ENCODE results near the gene TMEM132D.

Gene TMEM132D

DNA sequence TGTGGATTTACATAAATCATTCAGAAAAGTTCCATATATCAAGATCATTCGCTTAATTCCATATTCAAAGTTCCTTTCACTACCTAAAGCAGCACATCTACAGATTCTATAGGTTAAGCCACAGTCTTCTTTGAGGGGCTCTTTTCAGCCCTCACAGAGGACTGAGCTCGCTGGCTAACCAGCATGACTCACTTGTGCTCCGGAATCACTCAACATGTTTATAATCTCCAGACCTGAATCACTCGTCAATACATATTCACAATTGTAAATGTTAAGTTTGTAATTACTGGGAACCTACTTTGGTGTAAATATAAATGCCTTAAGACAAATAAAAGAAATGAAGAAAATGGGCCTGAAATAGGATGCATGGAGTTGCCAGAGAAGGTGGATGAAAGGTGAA lies 315.7 kb downstream of the TMEM132D start:
- Histone ChIP-seq H3K9me2 (ENCODE audit: low read depth, low read length) (no peaks in the 10 kb centered on the region), H3F3A (ENCODE audit: insufficient read depth, low read length) (no peaks in the 10 kb centered on the region), H3K4me1 (ENCODE audit: insufficient read depth, low read length, severe bottlenecking) (no peaks in the 10 kb centered on the region), H3K9me3 (ENCODE audit: low read length) (no peaks in the 10 kb centered on the region), H4K20me1 (ENCODE audit: insufficient read depth, low read length) (no peaks in the 10 kb centered on the region), H3K27ac (ENCODE audit: low read depth, low read length, poor library complexity, severe bottlenecking) (no peak overlapping the region), H3K79me2 (ENCODE audit: insufficient read depth, low read length) (no peaks in the 10 kb centered on the region), H3K9ac (ENCODE audit: low read length) (no peak overlapping the region), H3K4me2 (ENCODE audit: low read length) (no peak overlapping the region), H3K4me3 (ENCODE audit: low read depth, low read length, poor library complexity, severe bottlenecking) (no peak overlapping the region), H2AFZ (ENCODE audit: low read length) (no peak overlapping the region), H3K27me3 (ENCODE audit: insufficient read depth, low read length) (no peaks in the 10 kb centered on the region), H3K36me3 (ENCODE audit: insufficient read depth, low read length) (no peaks in the 10 kb centered on the region)
- no peak for TF ChIP-seq EZH2 (IDR thresholded peaks at IDR 0.05; ENCODE audit: borderline replicate concordance, low read length)
- TF ChIP-seq, protein P1, sequence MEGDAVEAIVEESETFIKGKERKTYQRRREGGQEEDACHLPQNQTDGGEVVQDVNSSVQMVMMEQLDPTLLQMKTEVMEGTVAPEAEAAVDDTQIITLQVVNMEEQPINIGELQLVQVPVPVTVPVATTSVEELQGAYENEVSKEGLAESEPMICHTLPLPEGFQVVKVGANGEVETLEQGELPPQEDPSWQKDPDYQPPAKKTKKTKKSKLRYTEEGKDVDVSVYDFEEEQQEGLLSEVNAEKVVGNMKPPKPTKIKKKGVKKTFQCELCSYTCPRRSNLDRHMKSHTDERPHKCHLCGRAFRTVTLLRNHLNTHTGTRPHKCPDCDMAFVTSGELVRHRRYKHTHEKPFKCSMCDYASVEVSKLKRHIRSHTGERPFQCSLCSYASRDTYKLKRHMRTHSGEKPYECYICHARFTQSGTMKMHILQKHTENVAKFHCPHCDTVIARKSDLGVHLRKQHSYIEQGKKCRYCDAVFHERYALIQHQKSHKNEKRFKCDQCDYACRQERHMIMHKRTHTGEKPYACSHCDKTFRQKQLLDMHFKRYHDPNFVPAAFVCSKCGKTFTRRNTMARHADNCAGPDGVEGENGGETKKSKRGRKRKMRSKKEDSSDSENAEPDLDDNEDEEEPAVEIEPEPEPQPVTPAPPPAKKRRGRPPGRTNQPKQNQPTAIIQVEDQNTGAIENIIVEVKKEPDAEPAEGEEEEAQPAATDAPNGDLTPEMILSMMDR (IDR thresholded peaks at IDR 0.05; ENCODE audit: low read length) = no peak

DNA sequence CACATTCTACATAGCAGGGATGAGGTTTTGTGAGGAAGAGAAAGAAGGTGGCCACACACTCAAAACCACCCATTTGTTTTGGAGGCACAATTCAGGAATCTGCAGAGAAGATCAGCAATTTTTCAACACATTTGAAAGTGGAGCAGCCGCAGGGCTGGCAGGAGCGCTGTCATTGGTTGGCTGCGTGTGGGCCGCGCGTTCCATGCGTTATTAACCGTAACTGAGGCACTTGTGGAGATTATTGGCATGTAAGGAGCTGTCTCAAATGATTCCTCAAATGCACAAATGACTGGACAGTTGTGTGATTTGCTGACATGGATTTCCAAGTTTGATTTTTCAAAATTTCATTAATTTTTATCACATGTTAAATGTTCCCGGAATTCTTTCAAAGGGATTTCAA lies 318.5 kb downstream of the TMEM132D start:
- H2AFZ ChIP-seq (ENCODE audit: low read length) = no peak overlapping the region
- no peaks in the 10 kb centered on the region for H3K9me2 ChIP-seq (ENCODE audit: low read depth, low read length)
- H3K4me2 ChIP-seq (ENCODE audit: low read length) = no peak overlapping the region
- no peaks in the 10 kb centered on the region for H3K4me1 ChIP-seq (ENCODE audit: insufficient read depth, low read length, severe bottlenecking)
- H3F3A ChIP-seq (ENCODE audit: insufficient read depth, low read length) = no peaks in the 10 kb centered on the region
- no peaks in the 10 kb centered on the region for H3K36me3 ChIP-seq (ENCODE audit: insufficient read depth, low read length)
- no peak overlapping the region for H3K4me3 ChIP-seq (ENCODE audit: low read depth, low read length, poor library complexity, severe bottlenecking)
- no peaks in the 10 kb centered on the region; the same call in 1 of the 2 replicates for H3K27me3 ChIP-seq (ENCODE audit: insufficient read depth, low read length)
- TF ChIP-seq, protein P1 (IDR thresholded peaks at IDR 0.05; ENCODE audit: low read length) = no peak
- TF ChIP-seq EZH2 (IDR thresholded peaks at IDR 0.05; ENCODE audit: borderline replicate concordance, low read length) = no peak
- no peak overlapping the region for H3K27ac ChIP-seq (ENCODE audit: low read depth, low read length, poor library complexity, severe bottlenecking)
- no peak overlapping the region for H3K9ac ChIP-seq (ENCODE audit: low read length)
- no peaks in the 10 kb centered on the region for H3K79me2 ChIP-seq (ENCODE audit: insufficient read depth, low read length)
- no peaks in the 10 kb centered on the region for H3K9me3 ChIP-seq (ENCODE audit: low read length)
- no peaks in the 10 kb centered on the region for H4K20me1 ChIP-seq (ENCODE audit: insufficient read depth, low read length)

DNA sequence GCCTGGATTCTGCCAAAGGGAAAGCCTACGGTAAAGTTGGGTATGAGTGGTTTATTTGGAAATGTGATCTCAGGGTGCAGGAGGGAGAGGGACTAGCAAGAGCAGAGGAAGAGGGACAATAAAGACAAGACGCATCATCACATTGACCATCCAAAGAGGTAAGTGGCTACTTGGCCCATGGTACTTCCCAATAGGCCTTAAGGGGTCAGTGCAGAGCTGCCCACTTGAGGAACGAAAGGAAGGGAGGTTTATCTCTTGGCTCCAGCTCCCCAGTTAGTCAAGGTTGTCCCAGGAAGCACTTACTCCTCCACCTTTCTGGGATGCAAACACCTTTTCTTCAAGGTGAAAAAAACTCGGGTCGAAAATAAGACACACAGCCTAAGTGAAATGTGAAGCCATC lies 323.9 kb downstream of the TMEM132D start:
- no peaks in the 10 kb centered on the region for H3K4me1 ChIP-seq (ENCODE audit: insufficient read depth, low read length, severe bottlenecking)
- no peaks in the 10 kb centered on the region for H4K20me1 ChIP-seq (ENCODE audit: insufficient read depth, low read length)
- H3K9me2 ChIP-seq (ENCODE audit: low read depth, low read length) = no peaks in the 10 kb centered on the region
- H3K9me3 ChIP-seq (ENCODE audit: low read length) = no peaks in the 10 kb centered on the region
- no peak overlapping the region for H2AFZ ChIP-seq (ENCODE audit: low read length)
- TF ChIP-seq, protein P1 (IDR thresholded peaks at IDR 0.05; ENCODE audit: low read length) = no peak
- no peak for TF ChIP-seq EZH2 (IDR thresholded peaks at IDR 0.05; ENCODE audit: borderline replicate concordance, low read length)
- H3K9ac ChIP-seq (ENCODE audit: low read length) = no peak overlapping the region
- H3K4me3 ChIP-seq (ENCODE audit: low read depth, low read length, poor library complexity, severe bottlenecking) = no peak overlapping the region
- no peak overlapping the region for H3K4me2 ChIP-seq (ENCODE audit: low read length)
- H3K79me2 ChIP-seq (ENCODE audit: insufficient read depth, low read length) = no peaks in the 10 kb centered on the region
- H3K27me3 ChIP-seq (ENCODE audit: insufficient read depth, low read length) = no peaks in the 10 kb centered on the region; the same call in 1 of the 2 replicates
- H3F3A ChIP-seq (ENCODE audit: insufficient read depth, low read length) = no peaks in the 10 kb centered on the region
- no peaks in the 10 kb centered on the region for H3K36me3 ChIP-seq (ENCODE audit: insufficient read depth, low read length)
- no peak overlapping the region for H3K27ac ChIP-seq (ENCODE audit: low read depth, low read length, poor library complexity, severe bottlenecking)
